Endometrium (tissue), 2 donors: Measurements from ENCODE around the gene DSG1.
"Not testable (repeated sequence)": the region's sequence is repeated elsewhere in the genome, so short reads cannot be mapped to it uniquely, and the experiment has no call there.

Source experiments
- FAIRE-seq: peaks from 2 replicates; lab custom pipeline; 2012; peaks lifted over from hg19 to GRCh38; lab: Jason Lieb, UNC
- donor health status: control.
- donor health status: control.

The DSG1 gene

DNA sequence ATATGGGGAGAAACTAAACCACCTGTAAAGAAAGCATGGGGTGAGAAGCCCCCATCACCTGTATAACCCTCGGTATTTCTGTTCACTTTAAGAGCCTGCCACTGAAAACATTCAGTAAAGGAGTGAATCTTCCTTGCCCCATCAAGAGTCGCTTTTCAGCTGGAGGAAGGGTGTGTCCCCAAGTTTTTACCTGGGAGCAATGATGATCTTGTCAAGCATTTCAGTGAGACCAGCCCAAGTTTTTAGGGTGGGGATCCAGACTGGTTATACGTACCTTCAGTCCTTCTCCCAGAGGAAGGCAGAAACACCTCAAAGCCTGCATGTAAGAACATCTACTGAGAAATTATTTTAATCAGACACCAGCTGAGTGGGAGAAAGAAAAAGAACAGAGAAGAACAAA is at the start of gene DSG1:
Gene DSG1, plus strand, starts transcription at position 301 of the 400 bp plus-strand sequence. CDS start 141 bp downstream, outside the sequence.
- FAIRE-seq = no peak

DNA sequence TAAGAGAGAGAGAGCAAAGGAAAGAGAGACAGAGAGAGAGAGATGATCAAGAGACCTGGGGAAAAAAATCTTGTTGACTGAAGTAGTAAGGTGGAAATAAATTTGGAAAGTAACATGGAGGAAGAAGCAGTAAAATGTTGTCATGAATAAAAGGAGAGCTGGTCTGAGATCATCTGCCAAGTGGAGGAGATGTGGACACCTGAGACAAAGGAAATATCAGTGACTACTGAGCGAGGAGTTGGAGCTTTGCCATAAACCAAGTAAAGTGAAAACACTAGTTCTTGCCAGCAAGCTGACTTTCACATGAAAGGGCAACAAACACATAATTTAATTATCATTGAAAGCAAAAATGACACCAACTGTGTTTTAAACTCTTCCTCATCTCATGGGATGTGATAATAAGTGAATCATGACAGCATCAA is 49.0 kb upstream of the DSG1 start:
- no peak for FAIRE-seq

DNA sequence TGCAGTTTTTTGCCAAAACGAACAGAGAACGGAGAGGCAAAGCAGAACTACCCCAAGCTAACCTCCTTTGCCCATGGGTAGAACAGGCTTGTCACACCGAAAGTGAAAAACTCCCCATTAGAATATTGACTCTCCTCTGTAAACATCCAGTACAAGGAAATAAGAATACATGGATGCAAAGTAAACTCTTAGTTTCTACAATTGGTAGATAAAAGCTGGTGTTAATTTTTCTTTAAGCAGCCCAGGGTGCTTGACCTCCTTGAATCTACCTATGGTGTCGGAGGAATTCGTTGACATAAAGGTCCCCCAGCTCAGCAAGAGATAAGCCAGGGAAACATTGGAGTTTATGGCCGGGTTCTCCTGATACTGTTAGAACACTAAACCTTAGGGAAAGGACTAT is 48.4 kb upstream of the DSG1 start:
- FAIRE-seq = no peak

DNA sequence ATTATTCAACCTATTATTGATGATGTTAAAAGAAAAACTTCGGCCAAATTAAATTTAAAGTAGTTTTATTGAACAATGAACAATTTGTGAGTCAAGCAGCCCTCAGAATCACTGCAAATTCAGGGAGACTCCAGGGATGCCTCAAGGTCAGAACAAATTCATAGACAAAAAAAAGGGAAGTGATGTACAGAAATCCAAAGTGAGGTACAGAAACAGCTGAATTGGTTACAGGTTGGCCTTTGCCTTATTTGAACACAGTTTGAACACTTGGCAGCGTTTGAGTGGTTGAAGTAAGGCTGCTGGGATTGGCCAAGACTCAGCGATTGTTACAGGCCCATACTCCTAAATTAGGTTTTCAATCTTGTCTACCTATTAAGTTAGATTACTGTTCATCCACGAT is 47.4 kb upstream of the DSG1 start:
- FAIRE-seq = no peak

DNA sequence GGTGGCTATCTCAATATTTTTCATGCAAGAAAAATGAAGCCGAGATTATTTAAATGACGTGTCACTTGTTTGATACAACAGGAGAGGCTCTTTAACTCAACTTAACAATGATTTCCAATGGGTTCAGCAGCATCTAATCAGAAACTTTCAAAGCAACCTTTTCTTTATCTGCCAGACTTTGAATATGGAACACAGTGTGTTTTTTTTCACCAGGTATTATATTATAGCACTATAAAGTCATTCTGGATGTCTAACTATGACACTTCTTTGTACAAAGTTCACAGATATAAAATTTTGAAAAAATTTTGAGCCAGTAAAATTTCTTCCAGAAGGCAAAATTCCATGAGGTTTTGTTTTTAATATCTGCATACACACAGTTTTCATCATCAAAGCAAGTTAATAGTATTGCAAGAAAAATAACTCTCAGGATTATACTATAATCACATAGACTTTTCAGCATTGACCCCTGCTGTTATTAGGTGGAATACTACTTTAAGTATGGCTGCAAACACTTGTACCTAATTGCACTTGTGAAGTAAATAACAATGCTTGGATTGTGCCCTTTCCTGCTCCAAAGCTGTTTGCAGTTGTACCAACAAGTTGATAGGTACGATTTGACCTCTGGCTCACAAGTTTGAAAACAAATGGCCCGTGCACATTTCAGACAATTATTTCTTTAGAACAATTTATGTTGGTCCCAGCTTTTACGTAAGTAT is 44.0 kb upstream of the DSG1 start:
- FAIRE-seq = no peak

DNA sequence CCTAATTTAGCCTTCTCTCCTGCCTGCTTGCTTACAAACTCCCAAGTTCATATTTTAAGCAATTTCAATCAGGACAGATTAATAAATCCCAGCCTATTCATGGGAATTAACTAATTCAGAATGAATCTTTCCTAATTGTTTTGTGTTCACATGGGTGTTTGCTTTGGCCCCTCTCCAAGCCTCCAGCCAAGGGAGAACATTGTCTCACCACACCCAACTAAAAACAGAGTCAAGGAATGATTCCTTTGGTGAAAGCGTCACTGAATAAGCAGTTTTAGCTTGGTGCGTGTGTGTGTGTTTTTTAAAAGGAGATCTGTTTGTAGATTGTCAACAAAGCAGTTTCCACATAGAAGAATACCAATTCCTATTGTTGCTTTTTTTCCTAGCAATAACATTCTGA is 43.0 kb upstream of the DSG1 start:
- FAIRE-seq = peak; percentile 83

DNA sequence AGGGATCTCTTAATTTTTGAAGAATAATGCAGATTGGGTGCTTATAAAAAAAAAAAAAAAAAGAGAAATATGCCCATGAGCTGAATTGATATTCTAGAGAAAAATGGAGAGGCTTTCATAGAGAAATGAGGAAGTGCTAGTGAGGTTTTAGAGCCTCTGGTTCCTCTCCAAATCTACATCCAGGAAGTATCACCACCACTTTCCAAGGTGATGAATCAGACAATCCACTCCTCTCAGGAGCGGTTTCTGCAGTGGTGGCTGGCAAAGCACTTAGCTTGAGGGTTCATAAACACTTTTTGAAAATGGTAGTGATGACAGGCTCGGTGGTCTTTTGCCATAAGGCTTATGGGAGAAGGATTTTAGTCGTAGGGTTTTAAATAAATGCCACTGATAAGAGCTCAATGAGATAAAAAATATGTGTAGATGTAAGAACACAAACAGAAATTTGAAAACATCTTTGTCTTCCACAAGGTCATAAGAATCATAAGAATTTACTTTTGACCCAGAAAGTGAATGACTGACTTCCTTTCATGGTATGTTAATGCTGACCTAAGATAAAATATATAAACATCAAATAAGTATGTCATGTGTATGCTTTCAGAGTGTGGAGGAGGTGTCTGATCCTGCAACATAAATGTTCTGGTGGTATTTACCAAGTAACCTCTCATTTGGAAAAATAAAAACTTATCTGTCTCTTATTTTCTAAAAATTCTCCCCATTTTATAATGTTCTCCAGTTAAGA is 42.1 kb upstream of the DSG1 start:
- no peak for FAIRE-seq

DNA sequence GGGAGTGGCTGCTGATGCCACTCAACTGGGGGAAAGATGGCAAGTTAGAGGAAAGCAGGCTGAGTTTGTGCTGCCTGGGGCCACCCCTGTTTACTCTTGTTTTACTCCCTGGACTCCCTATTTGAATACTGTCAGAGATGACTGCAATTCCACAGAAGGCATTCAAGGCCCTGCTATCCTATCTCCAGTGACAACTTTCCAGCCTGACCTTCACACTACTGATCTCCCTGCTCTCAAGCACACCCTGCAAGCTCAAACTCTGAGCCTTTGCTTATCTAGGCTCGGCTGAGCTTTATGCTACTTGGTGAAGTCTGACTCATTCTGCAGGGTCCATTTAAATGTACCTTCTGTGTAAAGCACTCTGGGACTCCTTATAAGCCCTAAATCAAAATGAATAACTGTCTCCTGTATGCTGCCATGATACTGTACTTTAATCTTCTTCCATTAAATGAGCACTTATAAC is 39.3 kb upstream of the DSG1 start:
- no peak for FAIRE-seq

DNA sequence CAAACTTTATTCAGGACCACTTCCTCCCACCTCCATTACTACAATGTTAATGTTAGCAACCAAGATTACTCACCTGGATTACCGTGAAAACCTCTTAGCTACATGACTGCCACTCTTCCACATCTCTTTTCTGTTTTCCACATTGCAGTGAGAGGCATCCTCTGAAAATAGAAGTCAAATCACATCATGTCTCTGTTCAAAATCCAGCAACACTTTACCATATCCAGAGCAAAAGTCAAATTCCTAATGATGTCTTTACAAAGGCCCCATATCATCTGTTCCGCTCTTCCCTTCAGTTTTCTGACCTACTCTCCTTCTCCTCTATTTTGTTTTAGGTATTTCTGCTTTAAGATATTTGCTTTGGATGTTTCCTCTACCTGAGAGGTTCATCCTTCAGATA is 37.5 kb upstream of the DSG1 start:
- no peak for FAIRE-seq

DNA sequence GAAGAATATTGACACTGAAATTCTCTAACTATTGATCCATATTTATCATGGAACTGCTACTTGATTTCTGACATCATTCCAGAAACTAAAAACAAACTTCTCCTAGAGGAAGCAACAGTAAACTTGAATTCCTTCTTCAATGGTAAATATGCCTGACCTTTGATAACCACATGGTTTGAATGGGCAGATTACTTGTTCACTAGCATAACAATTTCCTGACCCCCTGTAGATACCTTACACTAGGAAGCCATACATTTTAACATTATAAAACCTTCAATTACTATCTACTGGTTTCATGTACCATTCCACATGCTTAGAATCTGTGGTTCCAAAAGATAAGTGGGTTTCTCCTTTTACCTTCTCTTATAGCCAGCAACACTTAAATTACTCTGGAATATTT is 36.5 kb upstream of the DSG1 start:
- FAIRE-seq = no peak

DNA sequence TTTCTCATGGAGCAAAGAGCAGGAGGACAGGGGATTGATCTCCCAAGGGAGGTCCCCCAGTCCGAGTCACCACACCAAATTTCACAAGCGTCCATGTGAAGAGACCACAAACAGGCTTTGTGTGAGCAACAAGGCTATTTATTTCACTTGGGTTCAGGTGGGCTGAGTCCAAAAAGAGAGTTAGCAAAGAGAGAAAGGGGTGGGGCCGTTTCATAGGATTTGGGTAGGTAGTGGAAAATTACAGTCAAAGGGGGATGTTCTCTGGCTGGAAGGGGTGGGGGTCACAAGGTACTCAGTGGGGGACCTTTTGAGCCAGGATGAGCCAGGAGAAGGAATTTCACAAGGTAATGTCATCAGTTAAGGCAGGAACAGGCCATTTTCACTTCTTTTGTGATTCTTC is 28.5 kb upstream of the DSG1 start:
- not testable (repeated sequence) for FAIRE-seq

DNA sequence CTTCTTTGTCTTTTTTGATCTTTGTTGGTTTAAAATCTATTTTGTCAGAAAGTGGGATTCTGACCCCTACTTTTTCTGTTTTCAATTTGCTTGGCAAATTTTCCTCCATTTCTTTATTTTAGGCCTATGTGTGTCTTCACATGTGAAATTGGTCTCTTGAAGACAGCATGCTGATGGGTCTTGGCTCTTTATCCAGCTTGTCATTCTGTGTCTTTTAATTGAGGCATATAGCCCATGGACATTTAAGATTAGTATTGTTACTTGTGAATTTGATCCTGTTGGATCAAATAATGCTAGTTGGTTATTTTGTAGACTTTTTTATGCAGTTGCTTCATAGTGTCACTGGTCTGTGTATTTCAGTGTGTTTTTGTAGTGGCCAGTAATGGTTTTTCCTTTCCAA is 26.3 kb upstream of the DSG1 start:
- FAIRE-seq = no peak

DNA sequence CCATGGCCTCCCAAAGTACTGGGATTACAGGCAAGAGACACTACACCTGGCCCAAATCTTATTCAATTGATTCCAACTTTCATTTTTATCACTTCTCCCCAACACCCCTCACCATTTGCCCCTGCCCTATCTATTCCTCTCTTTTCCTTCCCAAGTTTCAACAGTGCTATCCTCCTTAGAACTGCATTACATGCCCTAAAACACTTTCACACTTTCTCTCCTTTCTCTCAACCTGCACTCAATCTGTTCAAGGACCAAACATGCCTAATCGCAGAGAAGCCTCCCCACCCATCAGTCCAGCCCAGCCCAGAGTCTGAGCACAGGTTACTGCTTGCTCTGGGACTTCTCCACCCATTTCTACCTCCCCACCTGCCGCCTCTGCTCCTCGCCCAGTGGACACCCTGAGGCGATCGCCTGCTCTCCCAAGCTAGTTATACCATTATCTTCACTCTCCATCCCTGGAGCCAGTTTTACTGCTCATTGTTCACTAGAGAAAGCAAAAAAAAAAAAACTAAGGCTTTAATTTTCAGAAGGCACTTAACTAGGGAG is 23.7 kb upstream of the DSG1 start:
- no peak for FAIRE-seq

DNA sequence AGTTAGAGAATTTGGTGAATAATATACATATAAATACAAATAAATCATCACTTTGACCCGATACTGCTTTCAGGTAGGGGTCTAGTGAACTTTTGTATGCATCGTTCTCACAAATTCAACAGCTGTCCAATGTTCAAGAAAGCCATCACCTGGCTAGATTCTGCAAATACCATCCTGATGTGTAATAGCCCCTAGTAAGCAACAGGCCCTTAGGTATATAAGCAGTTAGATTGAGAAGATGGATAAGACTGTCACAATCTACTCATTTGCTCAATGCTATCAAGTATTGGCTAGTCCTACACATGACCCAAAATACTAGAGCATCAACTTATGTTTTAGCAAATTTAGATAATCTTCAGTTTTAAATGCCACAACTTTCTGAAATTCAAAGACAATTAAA is 20.7 kb upstream of the DSG1 start:
- FAIRE-seq = no peak

DNA sequence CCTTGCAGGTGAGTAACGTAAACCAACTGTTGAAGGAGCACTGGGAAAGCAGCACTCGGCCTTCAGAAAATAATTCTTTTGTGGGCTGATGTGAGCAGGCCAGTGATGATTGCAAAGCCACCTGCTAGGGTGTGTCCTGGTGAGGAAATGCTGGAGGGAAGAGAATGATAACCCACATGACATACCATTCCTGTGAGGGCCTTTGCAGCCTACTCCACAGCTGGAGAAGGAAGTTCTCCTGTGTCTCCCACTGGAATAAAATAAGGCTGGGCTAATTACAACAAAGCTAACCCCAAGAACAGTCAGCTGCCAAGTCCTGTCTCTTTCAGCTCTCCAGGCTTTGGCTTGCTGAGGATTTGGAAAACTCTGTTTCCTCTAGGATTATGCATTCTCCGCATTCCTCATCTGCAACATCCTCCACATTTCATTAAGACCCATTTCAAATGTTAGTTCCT is 16.7 kb upstream of the DSG1 start:
- FAIRE-seq = no peak

DNA sequence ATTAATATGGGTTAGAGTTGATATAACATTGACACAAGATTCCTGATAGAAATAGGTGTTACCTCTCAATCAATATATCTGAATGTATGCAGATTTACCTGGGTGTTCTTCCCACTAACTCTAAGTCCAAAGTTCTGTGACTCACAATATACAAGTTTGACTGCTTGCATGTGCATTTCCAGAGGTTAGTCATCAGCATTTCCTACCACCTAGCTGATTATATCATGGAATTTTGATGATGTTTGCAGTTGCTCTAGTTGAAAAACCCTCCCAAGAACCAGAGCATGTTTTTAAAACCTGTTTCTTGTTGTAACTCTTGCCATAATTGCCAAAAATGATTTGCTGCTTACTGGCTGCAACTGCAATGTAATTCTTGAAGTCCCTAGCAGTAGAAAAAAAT is 15.0 kb upstream of the DSG1 start:
- no peak for FAIRE-seq

DNA sequence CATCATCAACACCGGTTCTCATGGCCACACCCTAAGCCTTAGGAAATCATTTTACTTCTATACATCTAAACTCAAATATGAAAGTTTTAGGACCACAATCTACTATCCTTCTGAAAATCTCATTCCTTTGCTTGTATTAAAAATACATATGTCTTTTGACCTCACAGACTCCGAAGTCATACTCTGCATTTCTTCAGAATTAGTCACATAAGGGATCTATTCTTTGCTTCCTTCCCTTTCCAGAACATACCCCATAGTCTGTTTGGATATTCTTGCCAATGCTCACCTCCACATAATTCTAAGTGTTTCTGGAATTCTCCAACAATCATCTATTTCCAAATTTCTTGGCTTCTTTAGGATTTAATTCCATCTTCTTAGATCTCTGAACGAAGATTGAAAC is 14.2 kb upstream of the DSG1 start:
- FAIRE-seq = no peak

DNA sequence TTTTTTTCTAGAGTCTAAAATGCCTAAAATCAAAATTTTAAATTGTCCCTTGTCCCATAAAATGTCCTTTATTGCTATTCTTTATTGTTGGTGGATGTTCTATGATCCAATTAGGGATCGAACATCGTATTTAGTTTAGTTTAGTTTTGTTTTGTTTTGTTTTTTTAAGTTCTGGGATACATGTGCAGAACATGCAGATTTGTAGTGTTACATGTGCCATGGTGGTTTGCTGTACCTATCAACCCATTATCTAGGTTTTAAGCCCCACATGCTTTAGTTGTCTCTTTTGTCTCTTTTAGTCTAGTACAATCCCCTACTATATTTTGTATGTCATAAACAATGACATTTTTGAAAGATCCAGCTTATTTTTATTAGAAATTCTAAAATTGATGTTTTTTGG is 8.8 kb upstream of the DSG1 start:
- FAIRE-seq = no peak

DNA sequence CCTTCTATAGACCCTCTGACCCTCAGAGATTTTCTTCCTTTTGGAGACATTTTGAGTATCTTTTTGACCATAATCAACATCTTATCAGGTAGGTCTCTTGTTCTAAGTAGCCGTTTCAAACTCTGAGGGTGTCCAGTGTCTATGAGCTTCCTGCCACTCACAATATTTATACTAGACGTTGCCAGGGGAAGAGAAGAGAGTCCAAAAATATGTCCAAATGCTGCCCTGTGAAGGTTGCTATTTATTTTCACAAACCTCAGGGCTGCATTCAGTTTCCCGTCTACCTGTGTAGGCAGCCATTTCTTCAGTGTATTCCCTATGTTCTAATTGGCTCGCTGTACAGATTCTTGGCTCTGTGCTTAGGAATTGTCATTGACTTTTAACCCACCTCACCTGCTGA is 986 bp upstream of the DSG1 start:
- FAIRE-seq = no peak

DNA sequence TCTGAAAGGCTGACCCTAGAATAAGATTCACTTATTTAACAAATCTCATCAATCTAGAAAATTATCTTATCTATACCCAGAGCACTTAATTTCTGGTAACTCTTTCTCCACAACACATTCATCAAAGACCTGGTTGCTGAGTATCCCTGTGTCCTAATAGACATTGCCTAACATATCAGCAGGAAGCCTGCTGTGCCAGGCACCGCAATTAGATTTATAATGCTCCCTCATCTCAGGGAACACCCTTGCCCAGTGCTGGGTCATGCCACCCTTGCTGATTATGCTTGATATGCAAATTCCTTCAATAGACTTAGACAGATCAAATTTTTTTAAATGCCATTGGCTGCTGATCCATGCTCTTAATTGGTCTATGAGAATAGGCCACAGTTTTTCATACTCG is 3.8 kb downstream of the DSG1 start:
- no peak for FAIRE-seq

DNA sequence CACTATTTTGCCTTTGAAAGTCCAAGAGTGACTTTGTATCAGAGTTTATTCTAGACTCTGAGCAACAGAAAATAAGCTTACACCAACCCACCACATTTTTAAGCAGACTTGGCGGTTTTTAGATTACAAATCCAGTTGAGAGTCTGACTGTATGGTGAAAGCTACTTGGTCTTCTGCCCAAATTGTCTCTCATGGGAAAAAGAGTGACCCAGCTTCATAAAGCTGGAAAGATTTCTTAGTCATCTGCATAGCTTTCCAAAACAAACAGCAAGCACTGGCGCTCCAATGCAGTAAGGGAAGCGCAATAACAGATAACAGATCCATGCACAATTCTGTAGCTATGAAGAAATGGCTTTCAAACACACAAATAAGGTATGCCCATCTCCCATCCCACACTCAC is 7.1 kb downstream of the DSG1 start:
- FAIRE-seq = no peak

DNA sequence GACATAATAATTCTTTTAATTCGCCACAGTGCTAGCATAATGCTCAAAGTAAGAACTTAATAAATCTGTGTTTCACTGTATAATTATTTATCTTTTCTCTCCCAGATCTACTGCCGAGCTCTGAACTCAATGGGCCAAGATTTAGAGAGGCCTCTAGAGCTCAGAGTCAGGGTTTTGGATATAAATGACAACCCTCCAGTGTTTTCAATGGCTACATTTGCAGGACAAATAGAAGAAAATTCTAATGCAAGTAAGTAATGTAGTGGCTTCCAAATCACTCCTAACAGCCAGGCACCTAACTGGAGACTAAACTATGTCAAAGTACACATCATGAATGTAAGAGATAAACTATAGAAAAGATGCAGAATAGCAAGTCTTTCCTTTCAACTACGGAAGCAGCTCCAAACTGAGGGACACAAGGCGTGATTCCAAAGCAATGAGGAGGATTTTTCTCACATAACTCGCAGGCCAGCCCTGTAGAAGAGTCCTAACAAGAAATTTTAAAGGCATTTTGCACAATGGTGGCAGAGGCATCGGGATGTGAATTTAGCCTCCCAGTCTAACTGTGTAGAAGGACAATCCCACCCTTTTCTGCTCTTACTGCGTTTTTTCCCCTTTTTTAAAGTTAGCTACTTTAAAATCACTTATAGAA is 12.0 kb downstream of the DSG1 start:
- no peak for FAIRE-seq

DNA sequence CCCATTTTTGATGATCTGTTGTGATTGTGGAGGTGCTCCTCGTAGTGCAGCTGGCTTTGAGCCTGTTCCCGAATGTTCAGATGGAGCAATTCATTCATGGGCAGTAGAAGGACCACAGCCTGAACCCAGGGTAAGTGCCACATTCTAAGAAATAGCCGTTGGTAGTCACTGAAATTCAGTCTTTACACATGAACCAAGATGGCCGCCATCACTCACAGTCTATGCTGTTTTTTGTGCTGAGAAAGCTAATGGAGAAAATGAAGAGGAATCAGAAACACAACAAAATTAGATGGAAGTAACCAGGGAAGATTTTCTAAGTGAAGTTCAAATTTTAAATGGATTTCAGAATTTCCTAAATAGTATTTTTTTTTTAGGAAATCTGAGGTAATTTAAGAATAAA is 25.5 kb downstream of the DSG1 start:
- FAIRE-seq = no peak
